Suppressor macrophage treated with lipopolysaccharide for 1 hour (primary cell): ENCODE data around the gene RARRES2.
"Not testable (repeated sequence)": the region's sequence is repeated elsewhere in the genome, so short reads cannot be mapped to it uniquely, and the experiment has no call there.

Experiments
- DNase-seq, 3 donors: peaks; one replicate each; pipeline ENCODE4 v3.0.0-alpha.2; 2020 to 2022

The RARRES2 gene

DNA sequence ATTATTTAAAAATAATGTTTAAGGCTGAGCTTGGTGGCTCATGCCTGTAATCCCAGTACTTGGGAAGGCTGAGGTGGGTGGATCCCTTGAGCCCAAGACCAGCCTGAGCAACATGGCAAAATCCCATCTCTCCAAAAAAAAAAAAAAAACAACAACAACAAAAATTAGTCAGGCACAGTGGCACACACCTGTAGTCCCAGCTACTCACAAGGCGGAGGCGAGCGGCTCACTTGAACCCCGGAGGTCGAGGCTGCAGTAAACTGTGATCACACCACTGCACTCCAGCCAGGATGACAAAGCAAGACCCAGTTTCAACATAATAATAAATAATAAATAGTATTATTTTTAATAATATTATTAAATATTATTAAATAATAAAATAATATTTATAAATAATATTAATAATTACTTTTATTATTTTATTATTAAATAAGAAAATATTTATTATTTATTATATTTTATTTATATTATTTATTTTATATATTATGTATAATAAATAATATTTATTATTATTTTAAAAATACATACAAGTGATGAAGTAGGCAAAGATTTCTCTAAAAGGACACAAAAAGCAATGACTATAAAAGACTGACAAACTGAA is 26.7 kb downstream of the RARRES2 start:
- DNase-seq: no peak

DNA sequence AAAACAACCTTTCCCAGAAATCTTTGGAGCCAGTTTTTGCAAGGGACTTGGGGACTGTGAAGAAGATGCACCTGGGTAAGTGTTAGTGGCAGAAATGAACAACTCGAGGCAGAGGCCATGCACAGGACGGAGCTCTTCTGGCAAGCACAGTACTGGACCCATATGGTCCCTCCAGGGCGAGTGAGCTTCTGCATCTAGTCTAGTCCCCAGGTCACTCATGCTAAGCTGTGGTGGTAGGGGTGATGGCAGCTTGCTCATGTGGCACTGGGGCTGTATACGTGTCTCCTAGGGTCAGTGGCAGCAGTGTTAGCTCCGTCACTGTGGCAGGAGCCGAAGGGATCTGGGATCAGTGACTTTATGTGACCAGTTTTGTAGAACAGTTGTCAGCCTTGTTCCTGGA is 27.6 kb downstream of the RARRES2 start:
- no peak for DNase-seq

DNA sequence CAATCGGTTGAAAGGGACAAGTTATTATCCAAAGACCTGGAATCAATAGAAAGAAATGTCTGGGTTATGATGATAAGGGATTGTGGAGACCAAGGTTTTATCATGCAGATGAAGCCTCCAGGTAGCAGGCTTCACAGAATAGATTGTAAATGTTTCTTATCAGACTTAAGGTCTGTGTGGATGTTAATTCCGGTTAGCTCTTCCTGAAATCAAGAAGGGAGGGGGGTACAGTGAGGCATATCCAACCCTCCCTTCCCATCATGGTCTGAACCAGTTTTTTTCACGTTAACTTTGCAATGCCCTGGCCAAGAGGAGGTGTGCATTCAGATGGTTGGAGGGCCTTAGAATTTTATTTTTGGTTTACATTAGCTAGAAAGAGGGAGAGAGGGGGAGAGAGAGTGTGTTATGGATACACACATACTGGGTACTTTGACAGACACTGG is 28.0 kb downstream of the RARRES2 start:
- no peak for DNase-seq

DNA sequence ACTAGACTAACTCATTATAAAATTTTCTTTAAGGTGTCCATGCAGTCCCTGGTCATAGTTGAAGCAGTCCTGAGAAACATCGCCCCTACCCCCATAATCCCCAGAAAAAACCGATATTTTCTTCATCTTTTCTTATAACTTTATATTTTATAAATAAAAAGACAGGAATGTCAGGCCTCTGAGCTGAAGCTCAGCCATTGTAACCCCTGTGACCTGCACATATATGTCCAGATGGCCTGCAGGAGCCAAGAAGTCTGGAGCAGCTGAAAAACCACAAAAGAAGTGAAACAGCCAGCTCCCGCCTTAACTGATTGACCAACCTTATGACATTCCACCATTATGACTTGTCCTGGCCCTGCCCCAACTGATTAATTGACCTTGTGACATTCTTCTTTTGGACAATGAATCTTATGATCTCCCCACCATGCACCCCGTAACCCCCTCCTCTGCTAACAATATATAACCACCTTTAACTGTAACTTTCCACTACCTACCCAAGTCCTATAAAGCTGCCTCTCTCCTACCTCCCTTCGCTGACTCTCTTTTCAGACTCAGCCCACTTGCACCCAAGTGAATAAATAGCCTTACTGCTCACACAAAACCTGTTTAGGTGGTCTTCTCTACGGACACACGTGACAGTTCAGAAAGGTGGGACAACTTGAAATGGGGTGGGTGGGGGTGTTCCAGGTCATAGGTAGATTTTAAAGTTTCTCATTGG is 28.6 kb downstream of the RARRES2 start:
- peak in 1 of 3 donors; percentile 17 for DNase-seq

DNA sequence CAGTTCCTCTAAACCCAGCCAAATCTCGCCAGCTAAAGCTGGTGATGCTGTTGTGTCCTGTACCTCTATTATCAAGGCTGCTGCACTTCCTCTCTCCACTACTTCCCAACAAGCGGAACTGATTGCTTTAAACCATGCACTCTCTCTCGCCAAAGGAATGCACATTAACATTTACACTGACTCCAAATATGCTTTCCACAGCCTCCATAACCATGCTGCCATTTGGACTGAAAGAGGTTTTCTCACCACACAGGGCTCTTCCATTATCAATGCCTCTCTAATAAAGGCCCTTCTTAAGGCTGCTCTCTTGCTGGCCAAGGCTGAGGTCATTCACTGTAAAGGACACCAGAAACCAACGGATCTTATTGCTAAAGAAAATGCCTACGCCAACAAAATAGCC is 29.7 kb downstream of the RARRES2 start:
- no peak for DNase-seq

DNA sequence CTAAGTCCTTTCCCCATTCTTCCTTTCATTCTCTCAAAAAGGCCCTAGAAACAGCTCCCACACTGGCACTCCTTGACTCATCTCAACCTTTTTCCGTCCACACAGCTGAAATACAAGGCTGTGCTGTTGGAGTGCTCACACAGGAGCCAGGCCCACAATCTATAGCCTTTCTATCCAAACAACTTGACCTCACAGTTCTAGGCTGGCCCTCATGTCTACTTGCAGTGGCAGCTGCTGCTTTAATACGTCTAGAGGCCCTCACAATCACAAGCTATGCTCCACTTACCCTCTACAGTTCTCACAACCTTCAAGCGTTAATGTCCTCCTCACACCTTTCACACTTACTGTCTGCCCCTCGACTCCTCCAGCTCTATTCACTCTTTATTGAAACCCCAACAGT is 30.3 kb downstream of the RARRES2 start:
- no peak for DNase-seq

DNA sequence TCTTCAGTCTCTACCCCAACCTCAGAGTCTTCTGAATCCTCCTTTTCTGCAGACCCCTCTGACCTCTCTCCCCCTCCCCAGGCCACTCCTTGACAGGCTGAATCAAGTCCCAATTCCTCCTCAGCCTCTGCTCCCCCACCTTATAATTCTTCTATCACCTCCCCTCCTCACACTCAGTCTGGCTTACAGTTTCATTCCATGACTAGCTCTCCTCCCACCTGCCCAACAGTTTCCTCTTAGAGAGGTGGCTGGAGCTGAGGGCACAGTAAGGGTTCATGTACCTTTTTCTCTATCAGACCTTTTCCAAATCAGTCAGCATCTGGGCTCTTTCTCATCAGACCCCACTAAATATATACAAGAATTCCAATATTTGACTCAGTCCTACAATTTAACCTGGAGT is 32.9 kb downstream of the RARRES2 start:
- no peak for DNase-seq

DNA sequence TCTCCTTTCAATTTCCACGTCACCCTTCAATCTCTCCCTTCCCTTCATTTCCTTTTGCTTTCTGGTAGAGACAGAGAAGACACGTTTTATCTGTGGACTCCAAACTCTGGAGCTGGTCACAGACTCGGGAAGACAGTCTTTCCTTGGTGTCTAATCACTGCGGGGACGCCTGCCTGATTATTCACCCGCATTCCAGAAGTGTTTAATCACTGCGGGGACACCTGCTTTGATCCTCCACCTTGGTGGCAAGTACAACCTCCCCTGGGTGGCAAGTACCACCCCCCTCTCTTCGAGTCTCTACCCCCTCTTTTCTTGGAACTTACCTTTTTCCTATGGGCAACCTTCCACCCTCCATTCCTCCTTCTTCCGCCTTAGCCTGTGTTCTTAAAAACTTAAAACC is 33.5 kb downstream of the RARRES2 start:
- DNase-seq: no peak

DNA sequence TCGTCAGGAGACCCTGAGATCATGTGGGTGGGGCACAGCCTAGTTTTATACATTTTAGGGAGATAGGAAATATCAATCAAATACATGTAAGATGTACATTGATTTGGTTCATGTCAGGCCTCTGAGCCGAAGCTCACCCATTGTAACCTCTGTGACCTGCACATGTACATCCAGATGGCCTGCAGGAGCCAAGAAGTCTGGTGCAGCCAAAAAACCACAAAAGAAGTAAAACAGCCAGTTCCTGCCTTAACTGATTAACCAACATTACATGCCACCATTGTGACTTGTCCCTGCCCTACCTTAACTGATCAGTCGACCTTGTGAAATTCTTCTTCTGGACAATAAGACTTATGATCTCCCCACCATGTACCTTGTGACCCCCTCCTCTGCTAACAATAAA is 34.3 kb downstream of the RARRES2 start:
- DNase-seq: no peak

DNA sequence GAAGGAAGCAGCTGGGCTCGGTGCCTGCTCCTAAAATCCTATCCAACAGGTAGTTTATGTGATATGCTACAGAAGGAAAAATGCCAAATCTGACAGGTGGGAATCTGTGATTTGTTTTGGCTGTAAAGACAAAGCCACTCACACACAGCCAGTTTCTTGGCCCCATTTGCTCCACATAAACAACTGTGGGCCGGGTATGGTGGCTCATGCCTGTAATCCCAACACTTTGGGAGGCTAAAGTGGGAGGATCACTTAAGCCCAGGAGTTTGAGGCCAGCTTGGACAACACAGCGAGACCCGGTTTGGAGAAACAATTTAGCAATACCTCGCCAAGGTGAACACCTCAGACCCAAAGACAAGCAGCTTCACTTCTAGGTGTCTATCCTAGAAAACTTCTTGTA is 35.1 kb downstream of the RARRES2 start:
- not testable (repeated sequence) for DNase-seq

DNA sequence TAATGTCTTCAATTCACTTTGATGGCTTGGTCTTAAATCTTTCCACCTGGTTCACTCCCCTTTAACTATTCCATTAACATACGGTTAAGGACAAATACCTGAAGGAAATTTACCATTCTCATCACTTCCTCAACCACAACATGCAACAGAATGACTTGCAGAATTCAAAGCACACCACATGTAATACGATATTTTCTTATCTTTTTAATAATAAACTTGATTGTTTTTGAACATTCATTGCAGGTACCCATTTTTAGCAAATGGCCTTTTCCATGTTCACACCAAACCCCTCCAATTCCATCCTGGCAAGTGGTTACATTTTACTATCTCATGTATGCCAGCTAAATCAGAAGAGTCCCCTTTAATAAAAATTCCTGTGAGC is 35.5 kb downstream of the RARRES2 start:
- not testable (repeated sequence) for DNase-seq

DNA sequence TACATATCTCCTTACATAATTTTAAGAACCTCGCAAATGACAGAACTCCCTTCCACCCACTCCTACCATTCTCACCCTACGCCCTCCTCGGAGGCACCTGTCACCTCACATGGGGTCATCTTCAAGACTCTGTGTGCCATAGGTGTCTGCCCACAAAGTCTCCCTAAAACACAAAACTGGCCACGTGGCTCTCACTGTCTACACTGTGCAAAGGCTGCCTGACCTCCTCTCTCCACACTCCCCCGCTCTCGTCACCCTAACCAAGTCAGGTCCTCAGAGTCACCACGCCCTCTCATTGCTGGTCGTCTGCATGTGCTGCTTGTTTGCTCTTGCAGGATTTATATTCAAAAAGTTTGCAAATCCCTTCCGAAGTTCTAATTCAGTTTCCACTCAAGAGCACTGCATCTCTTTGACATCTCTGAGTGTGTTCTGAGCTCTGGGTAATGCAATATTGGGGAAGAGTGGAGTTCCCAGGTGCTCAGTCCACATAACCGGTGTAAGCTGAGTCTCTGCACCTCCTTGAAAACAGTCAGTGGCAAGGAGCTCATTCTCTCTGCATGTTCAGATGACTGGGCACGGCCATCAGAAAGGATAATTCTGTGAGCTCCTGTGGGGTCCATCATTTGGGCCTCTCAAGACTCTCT is 36.0 kb downstream of the RARRES2 start:
- not testable (repeated sequence) for DNase-seq

DNA sequence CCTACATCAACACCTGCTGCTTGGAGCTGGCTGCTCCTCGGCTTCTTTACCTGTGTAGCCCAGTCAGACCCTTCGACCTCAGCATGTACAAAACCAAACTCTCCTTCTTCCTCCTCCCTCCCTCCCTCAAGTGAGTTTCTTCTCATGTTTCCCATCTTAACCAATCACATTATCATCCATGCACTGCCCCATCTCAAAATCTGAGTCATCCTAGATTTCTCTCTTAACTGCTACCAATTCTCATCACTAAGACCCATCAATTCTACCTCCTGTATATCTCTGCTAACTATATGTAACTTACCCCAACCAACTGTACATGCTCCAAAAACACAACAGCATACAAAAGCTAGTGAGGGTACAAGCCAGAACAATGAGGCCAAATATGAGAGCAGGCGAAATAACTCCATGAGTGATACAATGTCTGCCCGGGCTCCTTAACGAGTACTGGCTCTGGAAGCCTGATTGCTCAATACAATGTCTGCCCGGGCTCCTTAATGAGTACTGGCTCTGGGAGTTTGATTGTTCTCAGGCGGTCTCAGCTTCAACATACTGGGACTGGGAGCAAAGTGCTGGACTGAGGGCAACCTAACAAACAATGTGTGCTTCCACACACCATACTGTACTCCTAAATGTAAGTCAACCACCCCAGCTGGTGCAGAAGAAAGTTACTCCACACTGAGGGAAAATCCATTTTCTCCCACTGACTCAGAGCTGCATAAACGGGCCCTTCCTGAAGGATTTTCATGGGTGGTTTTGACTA is 36.8 kb downstream of the RARRES2 start:
- DNase-seq: peak in 1 of 3 donors; percentile 14

DNA sequence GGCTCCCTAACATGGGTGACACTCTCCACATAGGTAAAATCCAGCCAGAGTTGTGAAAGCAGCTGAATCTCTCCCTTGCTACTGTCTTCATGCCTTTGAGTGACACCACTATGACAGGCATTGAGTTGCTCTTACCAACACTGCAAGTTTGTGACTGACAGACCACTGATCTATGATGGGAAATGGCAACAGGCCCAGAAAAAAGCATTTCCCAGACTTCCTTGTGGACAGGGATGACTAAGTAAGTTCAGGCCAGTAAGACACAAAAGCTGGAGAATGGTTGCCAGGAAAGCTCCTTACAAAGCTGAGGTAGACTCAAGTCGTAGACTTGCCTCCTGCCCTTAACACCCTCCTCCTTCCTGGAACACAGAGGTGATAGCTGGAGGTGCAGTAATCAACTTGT is 38.5 kb downstream of the RARRES2 start:
- DNase-seq: not testable (repeated sequence)

DNA sequence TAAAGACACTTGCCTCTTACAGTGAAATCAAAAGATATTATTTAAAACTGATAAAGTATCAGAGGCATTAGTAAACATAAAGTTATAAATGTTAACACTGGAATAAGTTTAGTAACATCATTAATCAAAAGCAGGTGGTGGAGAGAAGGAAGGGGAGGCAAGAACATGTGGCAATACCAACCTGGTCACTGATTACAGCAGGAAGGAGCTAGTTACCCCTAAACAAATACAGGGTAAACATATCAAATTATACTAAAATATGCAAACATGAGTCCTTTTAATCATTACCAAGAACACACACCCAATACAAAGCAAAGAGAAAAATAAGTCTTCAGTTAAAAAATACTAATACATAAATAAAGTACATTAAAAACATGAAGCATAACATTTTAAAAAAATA is 43.5 kb downstream of the RARRES2 start:
- DNase-seq: not testable (repeated sequence)

DNA sequence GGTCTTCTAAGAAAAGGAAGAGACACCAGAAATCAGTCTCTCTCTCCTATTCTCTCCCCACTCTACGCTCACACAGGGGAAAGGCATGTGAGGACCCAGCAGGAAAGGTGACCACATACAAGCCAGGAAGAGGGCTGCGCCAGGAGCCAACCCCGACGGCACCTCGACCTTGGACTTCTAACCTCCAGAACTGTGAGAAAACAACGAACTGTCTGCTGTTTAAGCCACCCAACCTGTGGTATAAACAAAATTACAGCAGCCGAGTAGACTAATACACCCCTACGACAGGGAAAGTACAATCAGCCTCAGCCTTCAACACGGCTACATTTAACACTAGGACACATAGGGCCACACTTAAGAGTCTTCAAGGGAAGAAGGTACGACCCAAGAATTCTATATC is 44.6 kb downstream of the RARRES2 start:
- DNase-seq: not testable (repeated sequence)

DNA sequence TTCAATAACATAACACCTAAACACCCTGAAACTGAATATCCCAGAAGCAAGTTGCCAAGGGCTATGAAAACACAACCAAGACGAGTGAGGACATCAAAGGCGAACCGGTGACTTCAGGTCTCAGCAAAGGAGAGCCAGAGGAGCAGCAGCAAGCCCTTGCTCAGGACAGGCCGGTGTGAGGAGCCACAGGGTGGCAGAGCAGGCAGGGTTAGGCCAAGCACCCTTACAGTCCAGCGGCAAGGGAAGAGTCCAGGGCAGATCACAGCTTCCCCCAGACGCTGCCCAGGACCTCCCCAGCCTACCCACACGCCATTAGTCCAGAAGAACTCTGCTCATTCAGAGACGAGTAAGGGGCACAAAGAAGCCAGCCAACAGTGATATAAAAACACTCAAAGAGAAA is 45.8 kb downstream of the RARRES2 start:
- DNase-seq: not testable (repeated sequence)

DNA sequence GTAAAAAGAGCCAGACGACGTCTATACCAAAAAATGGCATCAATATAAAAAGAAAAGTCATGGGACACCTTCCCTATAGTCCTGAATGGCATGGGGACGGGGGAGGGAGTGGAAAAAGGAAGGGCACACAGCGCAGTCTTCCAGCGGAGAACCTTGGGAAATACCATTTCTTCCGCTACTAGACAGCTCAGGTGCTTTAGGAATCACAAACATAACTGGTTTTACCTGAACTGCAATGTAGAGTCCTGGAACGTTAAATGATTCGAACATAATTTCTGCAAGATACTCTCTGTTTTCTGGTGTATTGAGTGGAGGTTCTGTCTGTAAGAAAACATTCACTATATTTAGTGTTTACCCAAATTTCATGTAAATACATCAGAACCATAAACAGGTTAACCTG is 46.4 kb downstream of the RARRES2 start:
- DNase-seq: not testable (repeated sequence)

DNA sequence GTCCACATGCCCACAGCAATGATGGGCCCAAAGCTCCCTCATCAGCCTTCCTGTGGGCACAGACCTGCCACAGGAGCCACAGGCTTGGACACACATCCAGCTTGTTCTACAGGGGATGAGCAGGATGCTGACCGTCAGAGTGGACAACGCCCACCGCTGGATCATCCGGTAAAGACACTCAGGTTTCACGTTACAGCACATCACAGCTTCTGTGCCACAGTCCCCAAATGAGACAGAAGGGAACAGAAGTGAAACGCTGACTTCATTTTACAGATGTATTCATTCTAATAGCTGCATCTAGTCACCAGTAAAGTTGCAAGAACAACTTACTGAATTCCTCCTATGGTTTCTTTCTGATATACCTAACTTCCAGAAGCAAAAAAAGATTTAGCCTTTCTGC is 51.1 kb downstream of the RARRES2 start:
- not testable (repeated sequence) for DNase-seq

DNA sequence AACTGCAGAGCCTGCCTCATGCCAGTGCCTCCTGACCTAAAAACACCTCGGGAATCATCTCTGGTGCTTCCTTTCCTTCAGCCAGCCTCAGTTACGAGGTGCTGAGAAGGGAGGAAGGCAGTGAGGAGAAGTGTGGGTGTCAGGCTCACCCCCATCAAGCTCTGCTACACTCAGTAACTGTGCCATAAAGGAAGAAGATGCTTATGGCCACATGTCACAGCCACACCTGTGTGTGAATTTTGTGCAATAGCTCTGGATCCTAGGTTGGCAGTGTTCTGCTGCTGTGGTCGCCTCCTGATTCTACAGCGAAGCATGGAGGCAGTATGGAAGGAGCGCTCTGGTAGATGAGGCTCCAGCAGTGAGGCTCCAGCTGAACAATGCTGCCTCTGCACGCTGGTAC is 52.6 kb downstream of the RARRES2 start:
- DNase-seq: not testable (repeated sequence)
